Measurements from ENCODE around the gene HOATZ.

Gene HOATZ

GRCh38 chr11:111522426-111522825, 7.8 kb downstream of the HOATZ start:
- DNase-seq (ENCODE audit: low read depth) = no peak

- no peak for DNase-seq (ENCODE audit: low read depth)
Measured at GRCh38 chr11:111523343-111523742, 8.8 kb downstream of the HOATZ start.

- no peak for DNase-seq (ENCODE audit: low read depth)
Measured at GRCh38 chr11:111524056-111524455, 9.5 kb downstream of the HOATZ start.

DNA sequence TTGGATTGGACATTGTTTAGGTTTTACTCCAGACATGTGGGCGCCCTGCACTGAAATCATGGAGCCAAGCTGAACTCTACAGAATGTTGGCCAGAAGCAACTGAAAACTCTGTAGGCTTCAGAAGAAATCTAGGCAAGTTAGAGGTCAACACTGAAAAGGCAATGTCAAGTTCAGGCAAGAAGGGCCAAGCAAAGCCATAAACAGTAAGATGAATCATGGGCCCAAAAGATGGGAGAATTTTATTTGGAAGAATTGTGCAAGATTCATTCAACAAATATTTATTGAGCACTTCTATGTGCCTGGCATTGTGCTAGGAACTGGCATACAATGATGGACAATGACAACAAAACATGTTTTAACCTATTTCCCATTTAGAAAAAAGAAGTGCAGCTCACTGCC, 10.9 kb downstream of the HOATZ start:
- DNase-seq (ENCODE audit: low read depth) = no peak

GRCh38 chr11:111526501-111526900, 11.9 kb downstream of the HOATZ start:
- no peak for DNase-seq (ENCODE audit: low read depth)

DNA sequence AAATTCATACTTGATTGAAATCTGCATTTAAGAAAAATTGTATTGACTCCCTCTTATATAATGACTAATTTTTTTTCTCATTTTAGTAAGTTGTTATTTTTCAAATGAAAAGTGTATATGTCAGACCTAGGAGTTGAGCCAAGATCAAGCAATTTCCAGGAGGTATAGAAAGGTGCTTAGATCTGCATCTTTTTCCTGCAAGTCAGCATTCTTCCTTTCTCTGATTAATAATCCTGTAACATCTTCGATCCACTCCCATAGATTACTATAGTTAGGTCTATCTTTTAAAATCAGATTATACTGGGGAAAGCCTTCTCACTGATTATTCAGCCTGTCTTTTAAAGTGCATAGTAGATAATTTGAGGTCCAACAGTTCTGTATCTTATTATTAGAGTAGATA, 12.7 kb downstream of the HOATZ start:
- no peak for DNase-seq (ENCODE audit: low read depth)

GRCh38 chr11:111528557-111528956, 14.0 kb downstream of the HOATZ start:
- no peak for DNase-seq (ENCODE audit: low read depth)

- no peak for DNase-seq (ENCODE audit: low read depth)
Measured at GRCh38 chr11:111530091-111530490, 15.5 kb downstream of the HOATZ start.

GRCh38 chr11:111531136-111531535, 16.6 kb downstream of the HOATZ start:
- no peak for DNase-seq (ENCODE audit: low read depth)

GRCh38 chr11:111531687-111532364, 17.2 kb downstream of the HOATZ start:
- DNase-seq (ENCODE audit: low read depth) = no peak

DNA sequence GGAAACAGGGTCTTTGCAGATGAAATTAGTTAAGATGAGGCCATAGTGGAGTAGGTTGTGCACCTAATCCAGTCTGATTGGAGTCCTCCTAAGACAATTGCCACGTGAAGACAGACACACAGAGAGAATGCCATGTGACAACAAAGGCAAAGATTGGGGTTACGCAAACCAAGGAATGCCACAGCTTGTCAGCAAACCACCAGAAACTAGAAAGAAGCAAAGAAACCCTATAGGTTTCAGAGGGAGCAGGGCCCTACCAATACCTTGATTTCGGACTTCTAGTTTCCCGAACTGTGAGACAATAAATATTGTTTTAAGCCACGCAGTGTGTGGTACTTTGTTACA, 17.8 kb downstream of the HOATZ start:
- DNase-seq (ENCODE audit: low read depth) = no peak

DNA sequence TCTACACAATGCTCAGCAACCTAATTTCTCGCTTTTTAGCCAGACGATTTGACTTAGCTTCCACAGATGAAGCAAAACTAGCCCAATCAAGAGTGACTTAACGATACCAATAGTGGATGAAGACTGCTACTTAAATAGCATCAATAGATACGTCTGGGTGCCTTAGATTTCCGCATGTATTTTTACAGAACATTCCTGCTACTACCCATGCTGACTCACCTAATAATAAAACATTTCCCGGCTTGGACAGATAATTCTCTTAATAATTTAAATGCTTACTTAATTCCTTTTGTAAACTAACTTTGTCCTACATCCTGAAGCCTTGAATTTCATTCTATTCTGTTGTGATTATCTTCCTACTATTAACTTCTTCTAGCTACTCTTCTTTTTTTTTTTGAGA, 20.7 kb downstream of the HOATZ start:
- no peak for DNase-seq (ENCODE audit: low read depth)

DNA sequence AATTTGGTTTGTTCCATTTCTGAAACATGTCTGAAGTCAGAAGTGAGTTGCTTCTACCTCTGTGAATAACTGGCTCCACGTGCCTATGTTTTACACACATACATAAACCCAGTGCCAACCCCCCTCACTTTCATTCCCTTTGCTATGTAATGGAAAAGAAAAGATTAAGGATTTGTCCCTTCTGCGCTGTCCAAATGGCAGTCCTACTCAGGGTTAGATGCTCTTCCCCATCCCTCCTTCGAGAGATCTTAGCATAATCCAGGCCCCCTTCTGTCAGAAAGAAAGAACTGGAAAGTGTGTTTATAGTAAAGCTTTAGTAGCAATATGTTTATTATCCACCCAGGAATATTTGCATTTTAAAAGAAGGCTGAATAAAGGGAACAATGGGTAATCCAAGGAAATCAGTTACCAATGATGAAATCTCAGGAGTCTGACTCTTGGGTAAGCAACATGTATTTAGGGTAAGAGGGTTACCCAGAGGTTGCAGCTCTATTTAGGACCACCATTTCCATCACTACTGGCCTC, 22.8 kb downstream of the HOATZ start:
- no peak for DNase-seq (ENCODE audit: low read depth)

DNA sequence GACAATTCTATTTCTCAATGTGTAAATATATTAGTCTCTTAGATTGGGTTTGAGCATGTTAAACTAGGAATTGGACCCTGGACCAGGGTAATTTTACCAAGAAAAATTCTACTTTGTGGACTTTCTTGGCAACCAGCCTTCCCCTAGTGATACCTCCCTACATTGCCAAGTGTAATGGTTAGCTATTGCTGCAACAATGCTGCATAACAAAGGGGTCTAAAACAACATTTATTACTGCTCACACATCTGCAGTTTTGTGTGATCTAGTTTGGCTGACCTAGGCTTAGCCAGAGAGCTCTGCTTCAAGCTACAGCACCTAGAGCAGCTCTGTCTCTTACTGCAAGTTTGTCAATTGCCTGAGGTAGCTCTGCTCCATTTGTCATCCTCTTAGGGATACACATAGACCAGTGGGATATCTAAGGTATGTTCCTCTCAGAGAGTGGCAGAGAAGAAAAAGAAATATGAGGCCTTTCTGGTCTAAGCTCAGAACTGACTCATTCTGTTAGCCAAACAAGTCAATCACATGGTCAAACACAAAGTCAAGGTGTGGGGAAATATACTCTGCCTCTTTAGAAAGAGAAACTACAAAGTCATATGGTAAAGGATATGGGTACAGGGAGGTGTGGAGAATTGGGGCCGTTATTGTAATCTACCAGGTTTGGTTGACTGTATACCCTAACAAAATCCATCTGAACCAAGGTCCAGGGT, 24.0 kb downstream of the HOATZ start:
- no peak for DNase-seq (ENCODE audit: low read depth)

DNA sequence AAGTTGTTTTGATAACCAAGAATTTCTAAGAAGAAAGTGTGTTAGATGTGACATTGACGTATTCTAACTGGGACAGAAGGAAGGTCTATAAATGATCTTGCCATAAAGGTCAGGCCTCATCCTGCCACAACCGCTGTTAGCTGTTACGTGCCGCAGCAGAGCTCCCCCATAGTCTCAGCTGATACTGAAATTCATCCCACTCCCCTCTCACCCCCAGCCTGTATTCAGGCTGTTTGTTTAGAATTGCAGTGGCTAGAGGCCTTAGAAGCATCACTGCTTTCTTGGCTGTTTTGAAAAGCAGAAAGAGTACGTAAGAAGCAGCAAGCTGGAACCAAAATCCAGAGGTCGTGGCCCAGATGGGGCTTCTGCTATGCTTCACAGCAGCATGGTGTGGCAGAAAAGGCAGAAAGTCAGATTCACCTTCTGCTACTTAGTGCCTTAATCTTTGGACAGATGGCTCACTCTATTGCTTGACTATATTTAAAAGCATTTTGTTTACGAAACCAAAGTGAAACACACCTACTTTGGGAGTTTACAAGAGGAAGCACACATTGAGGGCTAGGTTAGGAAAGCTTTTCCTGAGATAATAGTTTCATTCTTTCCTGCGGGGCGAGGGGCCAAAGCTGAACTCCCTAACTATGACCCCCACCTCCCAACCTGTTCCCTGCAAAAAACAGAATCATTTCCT, 25.0 kb downstream of the HOATZ start:
- DNase-seq (ENCODE audit: low read depth) = no peak

GRCh38 chr11:111540114-111540936, 25.7 kb downstream of the HOATZ start, which contains the start of gene LAYN:
TSS of gene LAYN (plus strand) at chr11:111540720. CDS start at chr11:111540844, 124 bp downstream.
- DNase-seq (ENCODE audit: low read depth) = no peak

GRCh38 chr11:111540937-111541253, 26.3 kb downstream of the HOATZ start:
- DNase-seq (ENCODE audit: low read depth) = no peak

DNA sequence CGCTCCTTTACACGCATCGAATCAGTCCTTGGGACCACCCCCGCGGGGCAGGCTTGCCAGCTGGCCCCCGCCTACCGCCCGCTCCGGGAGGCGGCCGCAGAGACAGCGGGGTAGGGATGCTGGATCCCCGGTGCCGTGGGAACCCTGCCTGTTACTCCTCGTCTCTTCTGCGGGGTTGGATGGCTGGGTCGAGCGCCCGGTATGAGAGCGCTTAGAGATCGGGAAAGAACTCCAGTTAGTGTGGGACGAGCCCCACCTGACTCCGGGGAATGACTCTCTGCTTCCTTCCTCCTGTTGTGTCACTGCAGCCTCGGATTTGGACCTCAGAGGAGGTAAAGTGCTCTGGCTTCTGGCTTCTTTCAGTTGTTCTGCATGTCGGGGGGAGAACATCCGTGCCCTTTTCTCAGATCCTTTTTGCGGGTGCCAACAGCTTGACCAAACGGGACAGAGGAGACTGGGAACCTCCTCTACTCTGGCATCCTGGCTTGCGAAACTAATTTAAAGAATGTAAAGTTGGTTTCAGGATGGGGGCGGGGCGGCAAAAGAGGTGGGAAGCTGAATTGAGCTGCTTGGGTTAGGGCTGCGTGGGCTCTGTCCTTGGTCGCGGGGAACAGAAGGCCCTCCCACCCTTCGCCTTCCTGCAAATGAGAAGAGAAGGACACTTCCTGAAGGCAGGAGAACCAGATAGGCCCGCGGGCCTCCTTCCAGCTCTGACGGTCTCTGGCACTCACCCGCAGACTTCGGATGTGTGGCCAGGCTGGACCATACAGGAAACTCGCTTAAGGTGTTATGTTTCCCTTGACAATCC, 26.9 kb downstream of the HOATZ start:
- no peak for DNase-seq (ENCODE audit: low read depth)

- no peak for DNase-seq (ENCODE audit: low read depth)
Measured at GRCh38 chr11:111542606-111543275, 28.2 kb downstream of the HOATZ start.

DNA sequence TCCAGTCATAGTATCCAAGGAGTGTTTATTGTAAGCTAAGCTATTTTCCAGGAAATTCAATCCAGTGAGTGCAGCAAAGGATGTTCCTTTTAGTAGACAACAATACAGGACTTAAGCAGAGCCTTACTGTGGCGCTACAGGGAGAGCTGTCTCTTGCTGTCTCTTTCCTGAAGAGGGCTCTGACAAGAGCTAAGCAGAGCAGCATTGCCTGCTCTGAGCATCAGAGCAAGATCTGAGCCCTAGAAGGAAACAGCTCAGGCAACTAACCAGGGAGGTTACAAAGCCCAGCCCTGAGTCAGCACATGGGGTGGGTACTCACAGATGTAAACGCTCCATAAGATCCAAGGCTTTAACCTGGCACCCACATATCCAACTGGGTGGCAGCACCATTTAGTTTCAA, 33.9 kb downstream of the HOATZ start:
- DNase-seq (ENCODE audit: low read depth) = no peak
